ENCODE data around the gene CLCN7. TPM values are rescaled to one million over a fixed set of nuclear protein-coding genes. Genes with fewer than 3 reads are reported as not detected.

Gene CLCN7
- total and polyA plus RNA-seq, 2 of the 13 experiments (the other 11 are each of a cell fraction or from before 2014, with no cell fraction given): 24.6 to 25.1 TPM

DNA sequence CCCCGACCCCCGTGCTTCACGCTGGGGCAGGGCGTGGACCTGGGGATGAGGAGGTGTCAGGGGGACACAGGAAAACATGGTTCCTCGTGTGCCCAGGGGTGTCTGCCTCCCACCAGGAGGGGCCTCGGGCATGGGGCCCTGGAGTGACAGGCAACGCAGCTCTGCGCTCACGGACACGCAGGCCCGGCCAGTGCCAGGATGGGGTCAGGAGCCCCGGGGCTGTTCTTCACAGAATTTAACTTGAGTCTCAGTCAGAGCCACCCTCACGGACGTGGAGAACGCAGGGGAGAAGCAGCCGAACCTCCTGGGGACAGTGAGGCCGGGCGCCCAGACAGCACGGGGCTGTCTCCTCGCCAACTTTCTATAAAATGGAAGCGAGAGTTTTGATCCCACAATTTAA is 77.0 kb downstream of the CLCN7 start:
- in situ Hi-C loops (cut with HindIII; ENCODE audit: extremely low pct_ligation_motif_present, low pct_unique_long_range_greater_than_20kb): no loop called here
- no peak for ATAC-seq
- Histone ChIP-seq H3K4me1 (ENCODE audit: insufficient read depth, low read length) (no peaks in the 10 kb centered on the region), H3K9me3 (ENCODE audit: low read length) (no peaks in the 10 kb centered on the region), H3K27me3 (ENCODE audit: control insufficient read depth in 1 of 2, insufficient read depth in 2 of 2, low read length in 2 of 2) (no peaks in the 10 kb centered on the region), H4K20me1 (ENCODE audit: insufficient read depth, low read length) (no peaks in the 10 kb centered on the region), H2AFZ (ENCODE audit: low read length) (no peak overlapping the region), H3K9ac (ENCODE audit: insufficient read depth, low read depth, low read length) (no peak overlapping the region), H3K4me3 (replicated peaks in 1 of 3; ENCODE audit: insufficient read depth in 1 of 3, low read depth in 2 of 3, low read length in 3 of 3) (no peak overlapping the region), H3K4me2 (ENCODE audit: low read depth, low read length) (no peak overlapping the region), H3K79me2 (ENCODE audit: insufficient read depth, low read length) (no peaks in the 10 kb centered on the region), H3K36me3 (replicated peaks in 1 of 2; ENCODE audit: control insufficient read depth in 1 of 2, insufficient read depth in 2 of 2, low read length in 2 of 2) (peaks cover 8 to 15% of the 10 kb centered on the region in 2 experiments; a peak in 4 of 5 replicates), H3K27ac (ENCODE audit: extremely low read length, insufficient read depth, low read length) (no peak overlapping the region)
- no peak for TF ChIP-seq ZNF883 (CRISPR knock-in tag; IDR thresholded peaks at IDR 0.05; ENCODE audit: not compliant biosample characterization)
- intact Hi-C loops (cut with micrococcal nuclease; ENCODE audit: unreplicated experiment): no loop called here
- ChIA-PET CTCF (ENCODE audit: low intra/inter-chr PET ratio, low total read pairs) (no interaction called here), POLR2A (no interaction called here)
- no TSS peak for BruUV-seq (replicated peaks)
- 93% methylated on average over 13 of the region's 21 CpGs for WGBS (ENCODE audit: low lambda C conversion rate)
- FAIRE-seq: no peak
- DNase-seq (ENCODE audit: low spot score): no peak

DNA sequence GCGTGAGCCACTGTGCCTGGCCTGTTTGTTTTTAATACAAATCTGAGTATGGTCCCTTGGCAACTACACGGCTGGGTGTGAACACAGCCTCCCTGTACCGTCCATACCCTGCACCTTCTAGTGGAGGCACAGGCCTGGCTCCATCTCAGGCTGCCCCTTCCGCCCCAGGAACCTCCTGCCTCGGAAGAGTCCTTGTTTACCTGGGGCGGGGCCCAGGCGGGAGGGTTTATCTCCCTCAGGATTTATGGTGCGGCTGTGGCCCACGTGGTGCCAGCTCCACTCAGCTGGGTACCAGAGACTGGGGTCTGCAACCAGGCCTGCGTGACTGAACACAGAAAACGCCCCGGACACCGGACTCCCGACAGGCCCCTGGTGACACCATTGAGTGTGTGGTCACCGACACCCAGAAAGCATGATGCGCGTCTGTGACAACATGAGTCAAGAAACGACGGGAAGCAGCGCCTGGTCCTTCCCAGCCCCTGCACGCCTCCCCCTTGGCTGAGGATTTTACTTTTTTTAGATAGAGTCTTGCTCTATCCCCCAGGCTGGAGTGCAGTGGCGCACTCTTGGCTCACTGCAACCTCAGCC is 79.3 kb downstream of the CLCN7 start:
- TF ChIP-seq MXI1 (IDR thresholded peaks at IDR 0.05; ENCODE audit: borderline replicate concordance, low read depth, low read length) (no peak), ZNF34 (CRISPR knock-in tag; IDR thresholded peaks at IDR 0.05; ENCODE audit: borderline replicate concordance) (no peak)
- TF ChIP-seq, protein P1, sequence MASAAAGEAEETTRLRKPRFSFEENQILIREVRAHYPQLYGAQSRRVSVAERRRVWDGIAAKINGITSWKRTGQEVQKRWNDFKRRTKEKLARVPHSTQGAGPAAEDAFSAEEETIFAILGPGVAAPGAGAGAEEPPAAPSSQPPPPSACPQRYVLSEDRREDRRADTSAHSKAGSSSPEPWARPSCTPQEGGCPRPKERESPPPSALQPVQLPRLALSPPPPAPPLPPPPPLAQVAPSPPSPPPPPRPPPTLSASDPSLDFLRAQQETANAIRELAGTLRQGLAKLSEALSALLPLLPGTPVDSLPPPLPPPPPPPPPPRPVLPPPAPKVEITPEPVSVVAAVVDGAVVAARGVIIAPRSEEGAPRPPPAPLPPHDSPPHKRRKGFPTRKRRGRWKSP (CRISPR knock-in tag; IDR thresholded peaks at IDR 0.05): no peak
- TF ChIP-seq, protein P2, sequence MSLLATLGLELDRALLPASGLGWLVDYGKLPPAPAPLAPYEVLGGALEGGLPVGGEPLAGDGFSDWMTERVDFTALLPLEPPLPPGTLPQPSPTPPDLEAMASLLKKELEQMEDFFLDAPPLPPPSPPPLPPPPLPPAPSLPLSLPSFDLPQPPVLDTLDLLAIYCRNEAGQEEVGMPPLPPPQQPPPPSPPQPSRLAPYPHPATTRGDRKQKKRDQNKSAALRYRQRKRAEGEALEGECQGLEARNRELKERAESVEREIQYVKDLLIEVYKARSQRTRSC (CRISPR knock-in tag; IDR thresholded peaks at IDR 0.05; ENCODE audit: low read depth): no peak
- no peak for DNase-seq (ENCODE audit: low spot score)
- ChIA-PET CTCF (ENCODE audit: low intra/inter-chr PET ratio, low total read pairs) (no interaction called here), POLR2A (no interaction called here)
- no peak overlapping the region for H3K4me2 ChIP-seq (ENCODE audit: low read depth, low read length)
- H3K9ac ChIP-seq (ENCODE audit: insufficient read depth, low read depth, low read length): no peak overlapping the region
- no peaks in the 10 kb centered on the region for H3K9me3 ChIP-seq (ENCODE audit: low read length)
- 94% methylated on average over 18 of the region's 22 CpGs for WGBS (ENCODE audit: low lambda C conversion rate)
- peaks cover 2 to 4% of the 10 kb centered on the region in 2 experiments; a peak in 2 of 5 replicates for H3K36me3 ChIP-seq (replicated peaks in 1 of 2; ENCODE audit: control insufficient read depth in 1 of 2, insufficient read depth in 2 of 2, low read length in 2 of 2)
- no peaks in the 10 kb centered on the region for H4K20me1 ChIP-seq (ENCODE audit: insufficient read depth, low read length)
- no TSS peak for BruUV-seq (replicated peaks)
- no peak overlapping the region for H2AFZ ChIP-seq (ENCODE audit: low read length)
- no peaks in the 10 kb centered on the region for H3K79me2 ChIP-seq (ENCODE audit: insufficient read depth, low read length)
- no peaks in the 10 kb centered on the region for H3K27me3 ChIP-seq (ENCODE audit: control insufficient read depth in 1 of 2, insufficient read depth in 2 of 2, low read length in 2 of 2)
- H3K27ac ChIP-seq (ENCODE audit: extremely low read length, insufficient read depth, low read length): no peak overlapping the region
- intact Hi-C loops (cut with micrococcal nuclease; ENCODE audit: unreplicated experiment): no loop called here
- ATAC-seq: no peak
- H3K4me1 ChIP-seq (ENCODE audit: insufficient read depth, low read length): no peaks in the 10 kb centered on the region
- in situ Hi-C loops (cut with HindIII; ENCODE audit: extremely low pct_ligation_motif_present, low pct_unique_long_range_greater_than_20kb): no loop called here
- FAIRE-seq: no peak
- H3K4me3 ChIP-seq (replicated peaks in 1 of 3; ENCODE audit: insufficient read depth in 1 of 3, low read depth in 2 of 3, low read length in 3 of 3): no peak overlapping the region

Other genes starting within 250 kb of the CLCN7 start
- not detected in 2 replicates for gene TPSG1, start 249.8 kb downstream of the CLCN7 start, total RNA-seq (2016; rRNA removed; fragmentation: Illumina TruSeq; extraction: Trizol)
- gene TPSG1, start 249.8 kb downstream of the CLCN7 start, polyA plus RNA-seq (2011; rRNA removed): not detected in 2 replicates
- gene TPSB2, start 244.8 kb downstream of the CLCN7 start, total RNA-seq (2016; rRNA removed; fragmentation: Illumina TruSeq; extraction: Trizol): not detected in 2 replicates
- 0.14 TPM in 1 of 2 replicates, not detected in the other for gene TPSB2, start 244.8 kb downstream of the CLCN7 start, polyA plus RNA-seq (2011; rRNA removed)
- not detected in 2 replicates for gene TPSAB1, start 234.3 kb downstream of the CLCN7 start, total RNA-seq (2016; rRNA removed; fragmentation: Illumina TruSeq; extraction: Trizol)
- 0.05 and 0.12 TPM in 2 replicates for gene TPSAB1, start 234.3 kb downstream of the CLCN7 start, polyA plus RNA-seq (2011; rRNA removed)
- not detected in 2 replicates for gene TPSD1, start 219.0 kb downstream of the CLCN7 start, total RNA-seq (2016; rRNA removed; fragmentation: Illumina TruSeq; extraction: Trizol)
- not detected in 2 replicates for gene TPSD1, start 219.0 kb downstream of the CLCN7 start, polyA plus RNA-seq (2011; rRNA removed)
- 75.8 and 87.9 TPM in 2 replicates for gene UBE2I, start 165.4 kb downstream of the CLCN7 start, total RNA-seq (2016; rRNA removed; fragmentation: Illumina TruSeq; extraction: Trizol)
- 79.5 and 98.9 TPM in 2 replicates for gene UBE2I, start 165.4 kb downstream of the CLCN7 start, polyA plus RNA-seq (2011; rRNA removed)
- 2.0 and 3.2 TPM in 2 replicates for gene BAIAP3, start 141.4 kb downstream of the CLCN7 start, total RNA-seq (2016; rRNA removed; fragmentation: Illumina TruSeq; extraction: Trizol)
- 5.7 and 9.1 TPM in 2 replicates for gene BAIAP3, start 141.4 kb downstream of the CLCN7 start, polyA plus RNA-seq (2011; rRNA removed)
- 45.1 and 51.0 TPM in 2 replicates for gene TSR3, start 123.2 kb downstream of the CLCN7 start, total RNA-seq (2016; rRNA removed; fragmentation: Illumina TruSeq; extraction: Trizol)
- gene TSR3, start 123.2 kb downstream of the CLCN7 start, polyA plus RNA-seq (2011; rRNA removed): 24.2 and 26.2 TPM in 2 replicates
- gene GNPTG, start 123.1 kb downstream of the CLCN7 start, total RNA-seq (2016; rRNA removed; fragmentation: Illumina TruSeq; extraction: Trizol): 8.8 and 22.7 TPM in 2 replicates
- 71.1 and 79.9 TPM in 2 replicates for gene GNPTG, start 123.1 kb downstream of the CLCN7 start, polyA plus RNA-seq (2011; rRNA removed)
- 11.0 and 17.6 TPM in 2 replicates for gene UNKL, start 60.3 kb downstream of the CLCN7 start, total RNA-seq (2016; rRNA removed; fragmentation: Illumina TruSeq; extraction: Trizol)
- gene UNKL, start 60.3 kb downstream of the CLCN7 start, polyA plus RNA-seq (2011; rRNA removed): 10.4 and 13.4 TPM in 2 replicates
- 29.6 and 29.9 TPM in 2 replicates for gene UQCC4, start 54.3 kb downstream of the CLCN7 start, total RNA-seq (2016; rRNA removed; fragmentation: Illumina TruSeq; extraction: Trizol)
- 17.6 and 19.2 TPM in 2 replicates for gene UQCC4, start 54.3 kb downstream of the CLCN7 start, polyA plus RNA-seq (2011; rRNA removed)
- 0.15 TPM in 1 of 2 replicates, not detected in the other for gene PERCC1, start 44.0 kb downstream of the CLCN7 start, total RNA-seq (2016; rRNA removed; fragmentation: Illumina TruSeq; extraction: Trizol)
- gene PERCC1, start 44.0 kb downstream of the CLCN7 start, polyA plus RNA-seq (2011; rRNA removed): not detected in 2 replicates
- 1.5 and 1.8 TPM in 2 replicates for gene CCDC154, start 30.5 kb downstream of the CLCN7 start, total RNA-seq (2016; rRNA removed; fragmentation: Illumina TruSeq; extraction: Trizol)
- 0.84 and 0.92 TPM in 2 replicates for gene CCDC154, start 30.5 kb downstream of the CLCN7 start, polyA plus RNA-seq (2011; rRNA removed)
- not detected in 2 replicates for gene PTX4, start 13.9 kb upstream of the CLCN7 start, total RNA-seq (2016; rRNA removed; fragmentation: Illumina TruSeq; extraction: Trizol)
- gene PTX4, start 13.9 kb upstream of the CLCN7 start, polyA plus RNA-seq (2011; rRNA removed): 0.04 TPM in 1 of 2 replicates, not detected in the other
- 8.9 and 17.9 TPM in 2 replicates for gene TELO2, start 18.3 kb upstream of the CLCN7 start, total RNA-seq (2016; rRNA removed; fragmentation: Illumina TruSeq; extraction: Trizol)
- 10.1 and 12.5 TPM in 2 replicates for gene TELO2, start 18.3 kb upstream of the CLCN7 start, polyA plus RNA-seq (2011; rRNA removed)
- gene TMEM204, start 58.6 kb upstream of the CLCN7 start, total RNA-seq (2016; rRNA removed; fragmentation: Illumina TruSeq; extraction: Trizol): not detected in 2 replicates
- not detected in 2 replicates for gene TMEM204, start 58.6 kb upstream of the CLCN7 start, polyA plus RNA-seq (2011; rRNA removed)
- gene IFT140, start 137.0 kb upstream of the CLCN7 start, total RNA-seq (2016; rRNA removed; fragmentation: Illumina TruSeq; extraction: Trizol): 7.8 and 9.5 TPM in 2 replicates
- gene IFT140, start 137.0 kb upstream of the CLCN7 start, polyA plus RNA-seq (2011; rRNA removed): 5.8 and 7.0 TPM in 2 replicates
- gene CRAMP1, start 137.3 kb upstream of the CLCN7 start, total RNA-seq (2016; rRNA removed; fragmentation: Illumina TruSeq; extraction: Trizol): 6.6 and 6.8 TPM in 2 replicates
- 9.7 and 13.0 TPM in 2 replicates for gene CRAMP1, start 137.3 kb upstream of the CLCN7 start, polyA plus RNA-seq (2011; rRNA removed)
- gene JPT2, start 203.3 kb upstream of the CLCN7 start, total RNA-seq (2016; rRNA removed; fragmentation: Illumina TruSeq; extraction: Trizol): 89.4 and 127 TPM in 2 replicates
- 52.5 and 53.5 TPM in 2 replicates for gene JPT2, start 203.3 kb upstream of the CLCN7 start, polyA plus RNA-seq (2011; rRNA removed)
- 3.6 and 25.1 TPM in 2 replicates for gene MAPK8IP3, start 231.2 kb upstream of the CLCN7 start, total RNA-seq (2016; rRNA removed; fragmentation: Illumina TruSeq; extraction: Trizol)
- 41.7 and 65.8 TPM in 2 replicates for gene MAPK8IP3, start 231.2 kb upstream of the CLCN7 start, polyA plus RNA-seq (2011; rRNA removed)